ENCODE data around the gene FCHSD2. TPM values are rescaled to one million over a fixed set of nuclear protein-coding genes. Genes with fewer than 3 reads are reported as not detected.

Gene FCHSD2
- total and polyA plus RNA-seq, 2 of the 13 experiments (the other 11 are each of a cell fraction or from before 2014, with no cell fraction given) = 20.5 to 24.8 TPM

- TF ChIP-seq ZNF280B (CRISPR knock-in tag; IDR thresholded peaks at IDR 0.05; ENCODE audit: borderline replicate concordance) = peak; percentile 59; the same call in 1 of the 2 replicates
- TF ChIP-seq TBL1XR1 (IDR thresholded peaks at IDR 0.05; ENCODE audit: borderline replicate concordance, low read length, partially characterized antibody) = no peak
- TF ChIP-seq ZFP91 (CRISPR knock-in tag; IDR thresholded peaks at IDR 0.05; ENCODE audit: borderline replicate concordance) = peak; percentile 42; the same call in 1 of the 2 replicates
- no peak for TF ChIP-seq MXI1 (IDR thresholded peaks at IDR 0.05; ENCODE audit: borderline replicate concordance, low read depth, low read length)
- TF ChIP-seq ZNF160 (CRISPR knock-in tag; IDR thresholded peaks at IDR 0.05) = 0 out of 2 replicates have a peak, but pooled peaks have one; percentile 19
- TF ChIP-seq HIVEP1 (CRISPR knock-in tag; IDR thresholded peaks at IDR 0.05) = peak; percentile 54; the same call in 1 of the 2 replicates
- TF ChIP-seq TARDBP (CRISPR knock-in tag; IDR thresholded peaks at IDR 0.05) = no peak; the same call in 1 of the 2 replicates
- 0 out of 2 replicates have a peak, but pooled peaks have one; percentile 14 for TF ChIP-seq TOPORS (CRISPR knock-in tag; IDR thresholded peaks at IDR 0.05)
- peak; percentile 47; the same call in 1 of the 2 replicates for TF ChIP-seq GFI1 (CRISPR knock-in tag; IDR thresholded peaks at IDR 0.05; ENCODE audit: borderline replicate concordance)
- no peak for TF ChIP-seq ZNF407 (CRISPR knock-in tag; IDR thresholded peaks at IDR 0.05; ENCODE audit: not compliant biosample characterization)
Observed at GRCh38 chr11:73157101-73158010, 15.2 kb upstream of the FCHSD2 start (continued).
